BLaER1 treated with 17β-estradiol and CSF1 and Interleukin-3, amounts not matched to agents 10 nM and 100 nM (cell line): ENCODE results near the gene C2orf74.

ENCODE experiments used
- H3K27ac ChIP-seq, 11 experiments: shearing (Covaris generic); formaldehyde crosslinking; 2 replicates each; pipeline ENCODE4 v1.8.1; 2022
- H3K27me3 ChIP-seq, 11 experiments: shearing (Covaris generic); formaldehyde crosslinking; 2 replicates each; pipeline ENCODE4 v1.8.1; 2022
- H3K36me3 ChIP-seq, 11 experiments: shearing (Covaris generic); formaldehyde crosslinking; 2 replicates each; pipeline ENCODE4 v1.8.1; 2022
- H3K4me1 ChIP-seq, 10 experiments: shearing (Covaris generic); formaldehyde crosslinking; 2 replicates each; pipeline ENCODE4 v1.8.1; 2022
- H3K4me2 ChIP-seq, 11 experiments: shearing (Covaris generic); formaldehyde crosslinking; 2 replicates each; pipeline ENCODE4 v1.8.1; 2022
- H3K4me3 ChIP-seq, 10 experiments: shearing (Covaris generic); formaldehyde crosslinking; 2 replicates each; pipeline ENCODE4 v1.8.1; 2022
- H3K9ac ChIP-seq, 11 experiments: shearing (Covaris generic); formaldehyde crosslinking; 2 replicates each; pipeline ENCODE4 v1.8.1; 2022
- H3K9me3 ChIP-seq, 11 experiments: shearing (Covaris generic); formaldehyde crosslinking; replicated peaks in 1 of 11; 2 replicates each; pipeline ENCODE4 v1.8.1; 2022
- H4K20me1 ChIP-seq, 11 experiments: shearing (Covaris generic); formaldehyde crosslinking; 2 replicates each; pipeline ENCODE4 v1.8.1; 2022
- Cebpa-rat ChIP-seq, 11 experiments: shearing (Covaris generic); IDR thresholded peaks; 2 replicates each; pipeline ENCODE4 v1.8.1; 2022

Gene C2orf74

GRCh38 chr2:61210332-61210981 is 48.5 kb downstream of the C2orf74 start:
- H3K4me3 ChIP-seq = no peak overlapping the region

GRCh38 chr2:61214171-61214570 is 52.2 kb downstream of the C2orf74 start:
- H4K20me1 ChIP-seq = no peaks in the 10 kb centered on the region; a peak in 1 of 22 replicates
- H3K9ac ChIP-seq = no peak overlapping the region
- peaks cover 72 to 100% (median 94%) of the 10 kb centered on the region in 11 experiments for H3K36me3 ChIP-seq
- H3K4me2 ChIP-seq = no peak overlapping the region
- no peak overlapping the region for H3K4me3 ChIP-seq
- no peaks in the 10 kb centered on the region for H3K27me3 ChIP-seq
- no peaks in the 10 kb centered on the region for H3K4me1 ChIP-seq
- TF ChIP-seq Cebpa-rat (IDR thresholded peaks at IDR 0.05) = no peak
- H3K27ac ChIP-seq = no peak overlapping the region
- H3K9me3 ChIP-seq = no peaks in the 10 kb centered on the region

More at GRCh38 chr2:61210332-61210981, 48.5 kb downstream of the C2orf74 start:
- no peak overlapping the region for H3K9ac ChIP-seq
- peaks cover 85 to 100% (median 97%) of the 10 kb centered on the region in 11 experiments for H3K36me3 ChIP-seq
- no peaks in the 10 kb centered on the region for H3K4me1 ChIP-seq
- no peak for TF ChIP-seq Cebpa-rat (IDR thresholded peaks at IDR 0.05)
- H3K4me2 ChIP-seq = no peak overlapping the region
- H4K20me1 ChIP-seq = no peaks in the 10 kb centered on the region; a peak in 1 of 22 replicates
- no peaks in the 10 kb centered on the region for H3K27me3 ChIP-seq
- H3K27ac ChIP-seq = no peak overlapping the region
- no peaks in the 10 kb centered on the region for H3K9me3 ChIP-seq
